BLaER1 (cell line): ENCODE data around the gene MBOAT1.

ENCODE experiments used
- H3K27ac ChIP-seq: shearing (Covaris generic); formaldehyde crosslinking; 2 replicates; pipeline ENCODE4 v1.8.1; 2022
- H3K27me3 ChIP-seq: shearing (Covaris generic); formaldehyde crosslinking; 2 replicates; pipeline ENCODE4 v1.8.1; 2022
- H3K36me3 ChIP-seq: shearing (Covaris generic); formaldehyde crosslinking; 2 replicates; pipeline ENCODE4 v1.8.1; 2022
- H3K4me1 ChIP-seq: shearing (Covaris generic); formaldehyde crosslinking; 2 replicates; pipeline ENCODE4 v1.8.1; 2022
- H3K4me2 ChIP-seq: shearing (Covaris generic); formaldehyde crosslinking; 2 replicates; pipeline ENCODE4 v1.8.1; 2022
- H3K4me3 ChIP-seq: shearing (Covaris generic); formaldehyde crosslinking; 2 replicates; pipeline ENCODE4 v1.8.1; 2022
- H3K9ac ChIP-seq: shearing (Covaris generic); formaldehyde crosslinking; 2 replicates; pipeline ENCODE4 v1.8.1; 2022
- H3K9me3 ChIP-seq: shearing (Covaris generic); formaldehyde crosslinking; 2 replicates; pipeline ENCODE4 v1.8.1; 2022
- H4K20me1 ChIP-seq: shearing (Covaris generic); formaldehyde crosslinking; 2 replicates; pipeline ENCODE4 v1.8.1; 2022
- Cebpa-rat ChIP-seq: shearing (Covaris generic); IDR thresholded peaks from 2 replicates; pipeline ENCODE4 v1.8.1; 2022

The MBOAT1 gene

GRCh38 chr6:20061952-20062351, 150.3 kb downstream of the MBOAT1 start:
- Histone ChIP-seq H3K9ac (no peak overlapping the region), H3K4me1 (peaks cover 11% of the 10 kb centered on the region; the same call in 1 of the 2 replicates), H3K9me3 (no peaks in the 10 kb centered on the region), H4K20me1 (no peaks in the 10 kb centered on the region), H3K4me2 (peak overlapping the region; percentile 5; the same call in 1 of the 2 replicates), H3K27ac (no peak overlapping the region), H3K4me3 (no peak overlapping the region), H3K27me3 (no peaks in the 10 kb centered on the region), H3K36me3 (no peaks in the 10 kb centered on the region)
- no peak for TF ChIP-seq Cebpa-rat

- H3K4me2 ChIP-seq, result no peak overlapping the region
These were observed 152.0 kb downstream of the MBOAT1 start for GRCh38 chr6:20060252-20060651.

GRCh38 chr6:20058912-20059311, 153.4 kb downstream of the MBOAT1 start:
- TF ChIP-seq Cebpa-rat, result no peak
- Histone ChIP-seq H3K4me1 (peaks cover 11% of the 10 kb centered on the region; the same call in 1 of the 2 replicates), H3K9ac (no peak overlapping the region), H3K4me2 (peak overlapping the region; percentile 22; the same call in 1 of the 2 replicates), H4K20me1 (no peaks in the 10 kb centered on the region), H3K4me3 (no peak overlapping the region), H3K27me3 (no peaks in the 10 kb centered on the region), H3K36me3 (no peaks in the 10 kb centered on the region), H3K27ac (no peak overlapping the region), H3K9me3 (no peaks in the 10 kb centered on the region)

More at GRCh38 chr6:20060252-20060651, 152.0 kb downstream of the MBOAT1 start:
- Histone ChIP-seq H3K36me3 (no peaks in the 10 kb centered on the region), H3K4me3 (no peak overlapping the region), H3K4me1 (peaks cover 11% of the 10 kb centered on the region; the same call in 1 of the 2 replicates), H3K9me3 (no peaks in the 10 kb centered on the region), H3K9ac (no peak overlapping the region), H4K20me1 (no peaks in the 10 kb centered on the region), H3K27me3 (no peaks in the 10 kb centered on the region), H3K27ac (no peak overlapping the region)
- no peak for TF ChIP-seq Cebpa-rat

- Histone ChIP-seq H3K27ac (no peak overlapping the region), H3K4me3 (no peak overlapping the region), H3K4me2 (no peak overlapping the region), H3K27me3 (no peaks in the 10 kb centered on the region), H3K9me3 (no peaks in the 10 kb centered on the region), H3K9ac (no peak overlapping the region), H3K36me3 (no peaks in the 10 kb centered on the region), H3K4me1 (peaks cover 11% of the 10 kb centered on the region; the same call in 1 of the 2 replicates), H4K20me1 (no peaks in the 10 kb centered on the region)
- TF ChIP-seq Cebpa-rat, result no peak
These were observed 154.0 kb downstream of the MBOAT1 start for GRCh38 chr6:20058121-20058905.

GRCh38 chr6:20056350-20056992, 155.8 kb downstream of the MBOAT1 start:
- Histone ChIP-seq H3K27ac (no peak overlapping the region), H3K4me1 (0 out of 2 replicates have a peak, but pooled peaks cover 7% of the 10 kb centered on the region), H3K4me3 (no peak overlapping the region), H4K20me1 (no peaks in the 10 kb centered on the region), H3K27me3 (no peaks in the 10 kb centered on the region), H3K4me2 (no peak overlapping the region), H3K9ac (no peak overlapping the region), H3K9me3 (no peaks in the 10 kb centered on the region), H3K36me3 (no peaks in the 10 kb centered on the region)
- no peak for TF ChIP-seq Cebpa-rat

- no peak for TF ChIP-seq Cebpa-rat
- no peaks in the 10 kb centered on the region for H3K9me3 ChIP-seq
- no peaks in the 10 kb centered on the region for H3K27me3 ChIP-seq
- 0 out of 2 replicates have a peak, but pooled peaks cover 7% of the 10 kb centered on the region for H3K4me1 ChIP-seq
- no peak overlapping the region for H3K9ac ChIP-seq
- H3K27ac ChIP-seq, result no peak overlapping the region
- no peaks in the 10 kb centered on the region for H4K20me1 ChIP-seq
- no peaks in the 10 kb centered on the region for H3K36me3 ChIP-seq
- H3K4me2 ChIP-seq, result no peak overlapping the region
- no peak overlapping the region for H3K4me3 ChIP-seq
These were observed 156.4 kb downstream of the MBOAT1 start for GRCh38 chr6:20055916-20056315.
